ENCODE results near the gene CCSER1. TPM values are rescaled to one million over a fixed set of nuclear protein-coding genes. Genes with fewer than 3 reads are reported as not detected.

Gene CCSER1
- total and polyA plus RNA-seq, 2 of the 8 experiments (the other 6 are each of a cell fraction or from before 2014, with no cell fraction given): 0.26 to 0.84 TPM

- TF ChIP-seq CHD7 (IDR thresholded peaks at IDR 0.05; ENCODE audit: insufficient replicate concordance, low read length) (no peak), POU5F1 (IDR thresholded peaks at IDR 0.05; ENCODE audit: low read depth, low read length) (no peak), ASH2L (IDR thresholded peaks at IDR 0.05; ENCODE audit: low read length) (no peak), SP2 (IDR thresholded peaks at IDR 0.05; ENCODE audit: low read length) (no peak), SIRT6 (IDR thresholded peaks at IDR 0.05; ENCODE audit: low read length) (no peak), SRF (IDR thresholded peaks at IDR 0.05; ENCODE audit: low read depth, low read length) (no peak), SAP30 (IDR thresholded peaks at IDR 0.05; ENCODE audit: insufficient read depth, insufficient replicate concordance, low read length) (no peak)
Measured at GRCh38 chr4:91298156-91298700, 1171.0 kb downstream of the CCSER1 start (continued).
